ENCODE measurements around the gene PCDHA8.

PCDHA8 gene

GRCh38 chr5:140857987-140858240 is 16.9 kb downstream of the PCDHA8 start:
- TF ChIP-seq CTCF (IDR thresholded peaks at IDR 0.05; ENCODE audit: low read length, missing control alignments): no peak
- no peak for DNase-seq (ENCODE audit: low read depth)
- H3K4me3 ChIP-seq (replicated peaks; ENCODE audit: low read depth, low read length): no peak overlapping the region

GRCh38 chr5:140862441-140863295 is 21.7 kb downstream of the PCDHA8 start:
- H3K4me3 ChIP-seq (replicated peaks; ENCODE audit: low read depth, low read length): no peak overlapping the region
- no peak for DNase-seq (ENCODE audit: low read depth)
- TF ChIP-seq CTCF (IDR thresholded peaks at IDR 0.05; ENCODE audit: low read length, missing control alignments): no peak

- TF ChIP-seq CTCF (IDR thresholded peaks at IDR 0.05; ENCODE audit: low read length, missing control alignments): no peak
- no peak for DNase-seq (ENCODE audit: low read depth)
- no peak within 1 kb of the TSS for H3K4me3 ChIP-seq (replicated peaks; ENCODE audit: low read depth, low read length)
These were observed 28.0 kb downstream of the PCDHA8 start, which contains the start of gene PCDHA11 for GRCh38 chr5:140868721-140869554. TSS of gene PCDHA11 (plus strand) at chr5:140868957. CDS start at chr5:140869104, 147 bp downstream.

GRCh38 chr5:140869555-140869886 is 28.5 kb downstream of the PCDHA8 start:
- no peak for DNase-seq (ENCODE audit: low read depth)
- H3K4me3 ChIP-seq (replicated peaks; ENCODE audit: low read depth, low read length): no peak overlapping the region
- no peak for TF ChIP-seq CTCF (IDR thresholded peaks at IDR 0.05; ENCODE audit: low read length, missing control alignments)

- no peak for DNase-seq (ENCODE audit: low read depth)
- H3K4me3 ChIP-seq (replicated peaks; ENCODE audit: low read depth, low read length): no peak overlapping the region
- TF ChIP-seq CTCF (IDR thresholded peaks at IDR 0.05; ENCODE audit: low read length, missing control alignments): no peak
These were observed 29.5 kb downstream of the PCDHA8 start for GRCh38 chr5:140870221-140871201.
